BLaER1 treated with 17β-estradiol and CSF1 and Interleukin-3, amounts not matched to agents 10 nM and 100 nM (cell line): ENCODE results near the gene RBPJL.

Source experiments
- H3K27ac ChIP-seq, 11 experiments: shearing (Covaris generic); formaldehyde crosslinking; 2 replicates each; pipeline ENCODE4 v1.8.1; 2022
- H3K27me3 ChIP-seq, 11 experiments: shearing (Covaris generic); formaldehyde crosslinking; 2 replicates each; pipeline ENCODE4 v1.8.1; 2022
- H3K36me3 ChIP-seq, 11 experiments: shearing (Covaris generic); formaldehyde crosslinking; 2 replicates each; pipeline ENCODE4 v1.8.1; 2022
- H3K4me1 ChIP-seq, 10 experiments: shearing (Covaris generic); formaldehyde crosslinking; 2 replicates each; pipeline ENCODE4 v1.8.1; 2022
- H3K4me2 ChIP-seq, 11 experiments: shearing (Covaris generic); formaldehyde crosslinking; 2 replicates each; pipeline ENCODE4 v1.8.1; 2022
- H3K4me3 ChIP-seq, 10 experiments: shearing (Covaris generic); formaldehyde crosslinking; 2 replicates each; pipeline ENCODE4 v1.8.1; 2022
- H3K9ac ChIP-seq, 11 experiments: shearing (Covaris generic); formaldehyde crosslinking; 2 replicates each; pipeline ENCODE4 v1.8.1; 2022
- H3K9me3 ChIP-seq, 11 experiments: shearing (Covaris generic); formaldehyde crosslinking; replicated peaks in 1 of 11; 2 replicates each; pipeline ENCODE4 v1.8.1; 2022
- H4K20me1 ChIP-seq, 11 experiments: shearing (Covaris generic); formaldehyde crosslinking; 2 replicates each; pipeline ENCODE4 v1.8.1; 2022
- Cebpa-rat ChIP-seq, 11 experiments: shearing (Covaris generic); IDR thresholded peaks; 2 replicates each; pipeline ENCODE4 v1.8.1; 2022

Gene RBPJL

DNA sequence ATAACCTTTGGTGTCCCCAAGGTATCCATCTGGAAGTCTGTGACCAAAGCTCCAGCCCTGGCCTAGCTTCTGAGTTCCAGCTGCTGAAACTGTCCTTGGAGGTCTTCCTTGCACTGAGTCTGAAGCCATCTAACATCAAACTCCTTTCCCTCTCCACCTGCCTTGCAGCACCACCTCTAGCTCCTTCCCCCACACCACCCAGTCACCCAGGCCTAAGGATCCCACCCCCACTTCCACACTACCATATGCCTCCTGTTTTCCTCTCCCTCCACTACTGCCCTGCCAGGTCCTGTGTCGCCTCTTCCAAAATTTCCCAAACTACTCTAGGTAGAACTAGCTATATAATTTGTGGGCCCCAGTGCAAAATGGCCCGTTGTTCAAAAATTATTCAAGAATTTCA, 12.3 kb downstream of the RBPJL start:
- no peak overlapping the region for H3K9ac ChIP-seq
- H3K36me3 ChIP-seq: no peaks in the 10 kb centered on the region
- H3K27ac ChIP-seq: peak overlapping the region in 7 of 11 experiments; percentile 1 to 39 (median 28); a peak in 7 of 22 replicates
- H4K20me1 ChIP-seq: no peaks in the 10 kb centered on the region
- H3K9me3 ChIP-seq: 0 out of 22 replicates have a peak, but pooled peaks cover 0 to 2% (median 0%) of the 10 kb centered on the region in 11 experiments
- H3K27me3 ChIP-seq: no peaks in the 10 kb centered on the region
- H3K4me3 ChIP-seq: no peak overlapping the region
- peak overlapping the region; percentile 60 to 85 (median 71) for H3K4me2 ChIP-seq
- TF ChIP-seq Cebpa-rat (IDR thresholded peaks at IDR 0.05): no peak
- peaks cover 33 to 74% (median 59%) of the 10 kb centered on the region in 10 experiments for H3K4me1 ChIP-seq

DNA sequence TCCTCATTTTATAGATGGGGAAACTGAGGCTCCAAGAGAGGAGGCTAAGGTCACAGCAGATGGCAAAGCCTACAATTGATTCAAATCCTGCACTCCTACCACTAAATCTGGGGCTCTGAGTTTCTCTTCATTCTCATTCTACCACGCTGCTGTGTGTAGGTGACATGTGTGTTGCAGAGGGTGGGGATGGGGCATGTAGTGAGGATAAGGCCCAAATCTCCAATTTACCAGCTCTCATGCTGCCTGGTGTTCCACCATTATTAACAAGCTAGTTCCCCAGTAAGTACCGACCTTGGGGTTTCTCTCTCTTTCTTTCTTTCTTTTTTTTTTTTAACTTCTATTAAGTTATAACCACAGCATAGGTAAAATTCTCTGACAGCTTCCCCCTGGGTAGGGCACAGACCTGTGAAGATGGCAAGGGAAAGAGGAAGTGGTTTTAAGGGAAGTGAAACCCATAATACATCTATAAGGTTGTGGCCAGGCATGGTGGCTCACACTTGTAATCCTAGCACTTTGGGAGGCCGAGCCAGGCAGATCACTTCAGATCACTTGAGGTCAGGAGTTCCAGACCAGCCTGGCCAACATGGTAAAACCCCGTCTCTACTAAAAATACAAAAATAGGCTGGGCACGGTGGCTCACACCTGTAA, 14.4 kb downstream of the RBPJL start:
- H4K20me1 ChIP-seq: no peaks in the 10 kb centered on the region
- no peak overlapping the region for H3K9ac ChIP-seq
- no peak overlapping the region for H3K4me3 ChIP-seq
- H3K27me3 ChIP-seq: no peaks in the 10 kb centered on the region
- H3K36me3 ChIP-seq: no peaks in the 10 kb centered on the region
- no peak for TF ChIP-seq Cebpa-rat (IDR thresholded peaks at IDR 0.05)
- H3K4me1 ChIP-seq: peaks cover 38 to 86% (median 74%) of the 10 kb centered on the region in 10 experiments
- 0 out of 22 replicates have a peak overlapping the region, but pooled peaks of 1 of the 11 experiments have one; percentile 9 for H3K27ac ChIP-seq
- 0 out of 22 replicates have a peak, but pooled peaks cover 0 to 2% (median 0%) of the 10 kb centered on the region in 11 experiments for H3K9me3 ChIP-seq
- H3K4me2 ChIP-seq: peak overlapping the region in 10 of 11 experiments; percentile 2 to 54 (median 28); a peak in 13 of 22 replicates

DNA sequence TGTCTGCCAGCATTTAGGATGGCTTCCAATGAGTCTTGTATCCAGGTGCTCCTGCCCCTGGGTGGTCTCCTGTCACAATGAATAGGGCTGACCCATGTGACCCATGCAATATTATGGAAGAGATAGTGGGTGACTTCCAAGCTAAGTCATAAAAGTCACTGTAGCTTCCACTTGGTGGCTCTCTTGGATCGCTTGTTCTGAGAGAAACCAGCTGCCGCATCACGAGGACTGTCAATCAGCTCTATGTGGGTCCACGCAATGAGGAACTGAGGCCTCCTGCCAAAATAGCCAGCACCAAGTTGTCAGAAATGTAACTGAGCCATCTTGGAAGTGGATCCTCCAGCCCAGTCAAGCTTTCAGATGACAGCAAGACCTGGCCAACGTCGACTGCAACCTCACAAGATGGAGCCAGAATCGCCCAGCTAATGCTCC, 16.3 kb downstream of the RBPJL start:
- H3K27me3 ChIP-seq: no peaks in the 10 kb centered on the region
- TF ChIP-seq Cebpa-rat (IDR thresholded peaks at IDR 0.05): no peak
- peak overlapping the region; percentile 1 to 91 (median 30); a peak in 10 of 22 replicates for H3K4me2 ChIP-seq
- H3K36me3 ChIP-seq: peaks cover 0 to 14% (median 0%) of the 10 kb centered on the region in 11 experiments; a peak in 3 of 22 replicates
- H3K9ac ChIP-seq: no peak overlapping the region
- peaks cover 38 to 90% (median 78%) of the 10 kb centered on the region in 10 experiments for H3K4me1 ChIP-seq
- H3K27ac ChIP-seq: no peak overlapping the region
- H3K4me3 ChIP-seq: no peak overlapping the region
- 0 out of 22 replicates have a peak, but pooled peaks cover 0 to 2% (median 0%) of the 10 kb centered on the region in 11 experiments for H3K9me3 ChIP-seq
- no peaks in the 10 kb centered on the region for H4K20me1 ChIP-seq

DNA sequence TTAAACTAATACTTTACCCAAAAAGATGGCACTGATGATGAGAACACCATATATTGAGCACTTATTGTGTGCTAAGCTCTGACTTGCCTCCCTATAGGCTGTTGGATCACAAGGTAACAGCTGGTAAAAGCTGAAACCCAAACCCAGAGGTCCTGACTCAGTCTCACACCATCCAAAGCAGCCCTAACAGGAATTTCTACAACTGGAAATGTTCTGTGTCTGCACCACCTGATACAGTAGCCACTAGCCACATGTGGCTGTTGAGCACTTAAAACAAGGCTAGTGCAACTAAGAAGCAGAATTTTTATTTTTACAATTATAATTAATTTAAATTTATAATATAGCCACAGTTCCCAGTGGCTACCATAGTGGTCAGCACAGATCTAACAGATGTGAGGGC, 17.1 kb downstream of the RBPJL start:
- Histone ChIP-seq H3K36me3 (peaks cover 0 to 22% (median 0%) of the 10 kb centered on the region in 11 experiments; a peak in 4 of 22 replicates), H3K4me1 (peaks cover 30 to 82% (median 71%) of the 10 kb centered on the region in 10 experiments), H3K27me3 (no peaks in the 10 kb centered on the region), H3K4me2 (peak overlapping the region in 7 of 11 experiments; percentile 8 to 91 (median 86); a peak in 9 of 22 replicates), H4K20me1 (no peaks in the 10 kb centered on the region), H3K4me3 (no peak overlapping the region), H3K27ac (no peak overlapping the region), H3K9me3 (0 out of 22 replicates have a peak, but pooled peaks cover 0 to 2% (median 0%) of the 10 kb centered on the region in 11 experiments), H3K9ac (no peak overlapping the region)
- no peak for TF ChIP-seq Cebpa-rat (IDR thresholded peaks at IDR 0.05)

DNA sequence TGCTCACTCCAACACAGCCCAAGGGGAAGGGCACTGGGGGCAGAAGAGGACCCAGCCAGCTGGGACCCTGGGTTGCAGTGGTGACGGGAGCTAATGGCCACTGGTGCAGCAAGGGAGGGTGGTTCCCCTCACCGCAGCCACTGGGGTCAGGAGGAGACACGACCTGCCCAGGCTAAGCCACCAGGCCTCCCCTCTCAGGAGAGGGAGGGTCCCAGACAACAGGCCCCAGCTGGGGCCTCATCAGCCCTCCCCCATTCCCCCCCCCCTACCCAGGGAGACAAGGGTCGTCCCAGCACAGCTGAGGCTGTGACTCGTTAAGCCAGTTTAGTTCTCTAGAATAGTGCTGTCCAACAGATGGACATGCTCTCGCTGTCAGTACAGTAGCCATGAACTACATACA, 18.7 kb downstream of the RBPJL start:
- Histone ChIP-seq H3K36me3 (peaks cover 0 to 38% (median 0%) of the 10 kb centered on the region in 11 experiments; a peak in 4 of 22 replicates), H3K9me3 (0 out of 22 replicates have a peak, but pooled peaks cover 0 to 2% (median 0%) of the 10 kb centered on the region in 11 experiments), H3K4me3 (peak overlapping the region in 1 of 10 experiments; percentile 28; a peak in 1 of 20 replicates), H3K4me1 (peaks cover 22 to 67% (median 58%) of the 10 kb centered on the region in 10 experiments), H4K20me1 (no peaks in the 10 kb centered on the region), H3K27ac (peak overlapping the region in 3 of 11 experiments; percentile 24 to 49 (median 43); a peak in 5 of 22 replicates), H3K9ac (peak overlapping the region in 4 of 11 experiments; percentile 0 to 57 (median 52); a peak in 7 of 22 replicates), H3K27me3 (no peaks in the 10 kb centered on the region), H3K4me2 (peak overlapping the region in 10 of 11 experiments; percentile 17 to 91 (median 72); a peak in 18 of 22 replicates)
- no peak for TF ChIP-seq Cebpa-rat (IDR thresholded peaks at IDR 0.05)

DNA sequence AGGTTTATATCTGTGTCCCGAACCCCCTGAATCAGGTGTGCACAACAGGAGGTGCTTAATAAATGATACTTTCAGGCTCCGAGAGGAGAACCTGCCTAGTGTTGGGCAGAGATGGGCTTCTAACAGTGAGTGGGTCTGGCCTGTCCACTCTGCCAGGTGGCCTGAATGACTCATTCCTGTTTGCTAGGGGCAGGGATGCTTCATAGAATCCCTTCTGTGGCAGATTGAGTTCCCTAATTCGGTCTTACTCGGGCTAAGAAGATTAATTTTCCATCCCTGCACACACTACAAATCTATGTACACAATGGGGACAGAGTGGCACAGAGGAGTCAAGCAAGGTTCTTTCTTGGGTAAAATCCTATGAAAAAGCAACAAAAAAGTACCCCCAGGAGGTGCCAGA, 21.8 kb downstream of the RBPJL start:
- H3K4me3 ChIP-seq: no peak overlapping the region
- peaks cover 8 to 37% (median 34%) of the 10 kb centered on the region in 10 experiments for H3K4me1 ChIP-seq
- no peak overlapping the region for H3K9ac ChIP-seq
- H3K36me3 ChIP-seq: peaks cover 0 to 69% (median 0%) of the 10 kb centered on the region in 11 experiments; a peak in 4 of 22 replicates
- no peak overlapping the region for H3K4me2 ChIP-seq
- H3K27ac ChIP-seq: no peak overlapping the region
- no peaks in the 10 kb centered on the region for H3K27me3 ChIP-seq
- H4K20me1 ChIP-seq: no peaks in the 10 kb centered on the region
- TF ChIP-seq Cebpa-rat (IDR thresholded peaks at IDR 0.05): no peak
- H3K9me3 ChIP-seq: no peaks in the 10 kb centered on the region

DNA sequence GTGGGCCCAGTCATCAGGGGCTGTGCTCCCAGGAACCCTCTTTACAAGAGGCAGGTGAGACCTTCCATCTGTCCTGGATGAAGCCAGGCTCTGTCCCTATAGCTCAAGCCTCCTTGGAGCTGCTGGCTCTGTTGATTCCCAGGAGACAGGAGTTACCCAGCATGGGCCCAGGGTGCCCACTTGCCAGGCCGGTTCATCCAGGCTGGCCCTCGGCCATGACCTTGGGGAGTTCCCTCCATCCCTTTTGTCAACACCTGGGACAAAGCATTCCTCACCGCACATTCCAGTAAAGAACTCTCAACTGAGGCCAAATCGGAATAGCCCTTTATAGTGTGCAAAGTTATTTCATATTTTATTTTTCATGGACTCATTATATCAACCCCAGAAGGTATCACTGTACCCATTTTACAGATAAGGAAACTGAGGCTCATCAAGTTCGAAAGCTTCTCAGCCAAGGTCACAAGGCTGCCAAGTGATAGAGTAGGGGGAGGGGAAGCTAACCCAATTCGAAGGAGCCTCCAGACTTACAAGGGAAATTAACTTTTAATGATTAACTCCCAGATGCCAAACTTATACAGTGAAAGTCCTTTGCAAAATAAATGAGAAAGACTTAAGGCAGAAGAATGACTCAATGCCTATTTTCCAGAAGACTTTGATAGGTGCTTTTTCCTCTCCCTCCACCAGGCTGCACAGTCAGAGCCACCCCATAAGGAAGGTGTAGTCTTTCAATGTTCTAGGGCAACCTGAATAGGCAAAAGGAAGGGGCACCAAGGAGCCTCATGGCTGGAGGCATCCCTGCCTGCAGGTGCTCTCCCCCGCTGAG, 23.1 kb downstream of the RBPJL start:
- Histone ChIP-seq H3K9me3 (no peaks in the 10 kb centered on the region), H3K27me3 (no peaks in the 10 kb centered on the region), H3K27ac (no peak overlapping the region), H3K4me1 (peaks cover 5 to 24% (median 22%) of the 10 kb centered on the region in 10 experiments; a peak in 16 of 20 replicates), H3K36me3 (peaks cover 0 to 70% (median 0%) of the 10 kb centered on the region in 11 experiments; a peak in 4 of 22 replicates), H3K9ac (no peak overlapping the region), H3K4me3 (no peak overlapping the region), H4K20me1 (no peaks in the 10 kb centered on the region), H3K4me2 (no peak overlapping the region)
- TF ChIP-seq Cebpa-rat (IDR thresholded peaks at IDR 0.05): no peak

DNA sequence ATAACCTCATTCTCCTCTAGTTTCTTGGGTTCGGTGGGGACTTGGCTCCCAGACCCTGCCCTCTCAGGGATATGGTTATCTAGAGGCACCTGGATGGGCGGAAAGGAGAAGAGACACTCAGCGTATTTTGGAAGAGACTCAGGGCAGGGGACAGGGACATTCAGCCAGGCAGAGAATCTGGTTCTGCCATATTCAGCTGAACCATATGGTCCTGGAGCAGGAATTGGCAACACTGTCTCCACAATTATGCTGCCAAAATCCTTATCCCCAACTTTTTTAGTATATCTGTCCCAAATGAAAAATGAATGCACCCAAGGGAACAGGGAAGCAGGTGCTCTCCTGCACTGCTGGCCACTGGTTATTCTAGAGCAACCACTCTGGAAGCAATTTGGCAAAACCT, 23.8 kb downstream of the RBPJL start:
- H3K27me3 ChIP-seq: no peaks in the 10 kb centered on the region
- H3K36me3 ChIP-seq: peaks cover 0 to 70% (median 0%) of the 10 kb centered on the region in 11 experiments; a peak in 4 of 22 replicates
- no peak overlapping the region for H3K27ac ChIP-seq
- no peak overlapping the region for H3K4me2 ChIP-seq
- no peak overlapping the region for H3K4me3 ChIP-seq
- no peak overlapping the region for H3K9ac ChIP-seq
- H3K9me3 ChIP-seq: no peaks in the 10 kb centered on the region
- no peaks in the 10 kb centered on the region for H4K20me1 ChIP-seq
- peaks cover under 1 to 16% (median 14%) of the 10 kb centered on the region in 10 experiments; a peak in 16 of 20 replicates for H3K4me1 ChIP-seq
- TF ChIP-seq Cebpa-rat (IDR thresholded peaks at IDR 0.05): no peak
